ENCODE measurements around the gene TNFAIP8L3.

TNFAIP8L3 gene

GRCh38 chr15:51110171-51110570 lies 15.5 kb upstream of the TNFAIP8L3 start:
- H3K4me3 ChIP-seq (ENCODE audit: low read depth, low read length): no peak overlapping the region

GRCh38 chr15:51108933-51109550 lies 14.3 kb upstream of the TNFAIP8L3 start:
- Histone ChIP-seq H3K27me3 (ENCODE audit: insufficient read depth, low read depth, severe bottlenecking) (no peaks in the 10 kb centered on the region), H3K27ac (no peak overlapping the region), H3K4me3 (ENCODE audit: low read depth, low read length) (no peak overlapping the region), H3K36me3 (no peaks in the 10 kb centered on the region), H3K9me3 (ENCODE audit: severe bottlenecking) (no peaks in the 10 kb centered on the region)
- no peak for DNase-seq
- TF ChIP-seq CTCF (IDR thresholded peaks at IDR 0.05; ENCODE audit: low read depth, low read length): no peak

More at GRCh38 chr15:51110171-51110570, 15.5 kb upstream of the TNFAIP8L3 start:
- no peak for TF ChIP-seq CTCF (IDR thresholded peaks at IDR 0.05; ENCODE audit: low read depth, low read length)
- no peaks in the 10 kb centered on the region for H3K36me3 ChIP-seq
- no peak for DNase-seq
- no peak overlapping the region for H3K27ac ChIP-seq
- H3K27me3 ChIP-seq (ENCODE audit: insufficient read depth, low read depth, severe bottlenecking): no peaks in the 10 kb centered on the region
- H3K9me3 ChIP-seq (ENCODE audit: severe bottlenecking): no peaks in the 10 kb centered on the region

- no peak for TF ChIP-seq CTCF (IDR thresholded peaks at IDR 0.05; ENCODE audit: low read depth, low read length)
- Histone ChIP-seq H3K27me3 (ENCODE audit: insufficient read depth, low read depth, severe bottlenecking) (no peaks in the 10 kb centered on the region), H3K9me3 (ENCODE audit: severe bottlenecking) (no peaks in the 10 kb centered on the region), H3K4me3 (ENCODE audit: low read depth, low read length) (no peak overlapping the region), H3K36me3 (no peaks in the 10 kb centered on the region), H3K27ac (no peak overlapping the region)
- no peak for DNase-seq
Measured at GRCh38 chr15:51107612-51108011, 12.9 kb upstream of the TNFAIP8L3 start.

- Histone ChIP-seq H3K27me3 (ENCODE audit: insufficient read depth, low read depth, severe bottlenecking) (no peaks in the 10 kb centered on the region), H3K27ac (no peak overlapping the region), H3K9me3 (ENCODE audit: severe bottlenecking) (no peaks in the 10 kb centered on the region), H3K4me3 (ENCODE audit: low read depth, low read length) (no peak overlapping the region), H3K36me3 (no peaks in the 10 kb centered on the region)
- no peak for DNase-seq
- TF ChIP-seq CTCF (IDR thresholded peaks at IDR 0.05; ENCODE audit: low read depth, low read length): no peak
Measured at GRCh38 chr15:51106481-51106880, 11.8 kb upstream of the TNFAIP8L3 start.

GRCh38 chr15:51105430-51106016 lies 10.8 kb upstream of the TNFAIP8L3 start:
- H3K27me3 ChIP-seq (ENCODE audit: insufficient read depth, low read depth, severe bottlenecking): no peaks in the 10 kb centered on the region
- no peak for TF ChIP-seq CTCF (IDR thresholded peaks at IDR 0.05; ENCODE audit: low read depth, low read length)
- no peaks in the 10 kb centered on the region for H3K9me3 ChIP-seq (ENCODE audit: severe bottlenecking)
- no peak overlapping the region for H3K27ac ChIP-seq
- no peak overlapping the region for H3K4me3 ChIP-seq (ENCODE audit: low read depth, low read length)
- no peak for DNase-seq
- no peaks in the 10 kb centered on the region for H3K36me3 ChIP-seq

GRCh38 chr15:51104512-51104911 lies 9.8 kb upstream of the TNFAIP8L3 start:
- no peaks in the 10 kb centered on the region for H3K9me3 ChIP-seq (ENCODE audit: severe bottlenecking)
- TF ChIP-seq CTCF (IDR thresholded peaks at IDR 0.05; ENCODE audit: low read depth, low read length): no peak
- DNase-seq: peak; percentile 19
- H3K27ac ChIP-seq: no peak overlapping the region
- no peak overlapping the region for H3K4me3 ChIP-seq (ENCODE audit: low read depth, low read length)
- no peaks in the 10 kb centered on the region for H3K27me3 ChIP-seq (ENCODE audit: insufficient read depth, low read depth, severe bottlenecking)
- H3K36me3 ChIP-seq: no peaks in the 10 kb centered on the region

All from WERI-Rb-1 (cell line).